ENCODE measurements around the gene AHCYL1. TPM values are rescaled to one million over a fixed set of nuclear protein-coding genes. Genes with fewer than 3 reads are reported as not detected.

Gene AHCYL1
- total and polyA plus RNA-seq, 10 of the 15 experiments (the other 5 are each of a cell fraction or from before 2014, with no cell fraction given): 24.7 to 73.6 (median 46.8) TPM

GRCh38 chr1:110060034-110060661 is 75.6 kb downstream of the AHCYL1 start (continued):
- TF ChIP-seq NFYB (IDR thresholded peaks at IDR 0.05; ENCODE audit: insufficient read depth, low read depth, low read length) (no peak), WRNIP1 (IDR thresholded peaks at IDR 0.05; ENCODE audit: borderline replicate concordance, low read depth, low read length) (no peak)

- Histone ChIP-seq H3K79me2 (ENCODE audit: control insufficient read depth, insufficient read depth, low read length) (no peaks in the 10 kb centered on the region), H3K9me3 (replicated peaks; ENCODE audit: control insufficient read depth, insufficient read depth, low read length) (no peaks in the 10 kb centered on the region), H3K4me1 (ENCODE audit: control insufficient read depth, insufficient read depth, low read length) (no peaks in the 10 kb centered on the region), H3K4me3 (no peak overlapping the region), H3K4me2 (ENCODE audit: control insufficient read depth, insufficient read depth) (no peak overlapping the region), H3K9ac (ENCODE audit: control insufficient read depth, insufficient read depth, low read length) (no peak overlapping the region), H3K27me3 (replicated peaks in 1 of 2; ENCODE audit: control insufficient read depth in 2 of 2, insufficient read depth in 2 of 2, low read length in 1 of 2) (no peaks in the 10 kb centered on the region; a peak in 1 of 4 replicates), H4K20me1 (ENCODE audit: control insufficient read depth, insufficient read depth) (0 out of 2 replicates have a peak, but pooled peaks cover 4% of the 10 kb centered on the region), H3K36me3 (ENCODE audit: control insufficient read depth in 2 of 2, insufficient read depth in 2 of 2, low read length in 1 of 2) (peaks cover 1 to 9% of the 10 kb centered on the region in 2 experiments), H3K27ac (ENCODE audit: control insufficient read depth, insufficient read depth) (no peak overlapping the region), H2AFZ (ENCODE audit: control insufficient read depth, low read depth, low read length) (no peak overlapping the region)
- 74% methylated on average over 7 of the region's 7 CpGs for WGBS (ENCODE audit: insufficient coverage, insufficient replicate concordance, low lambda C conversion rate, missing lambda C conversion rate)
- POLR2A ChIA-PET: interaction anchor here (1.4 kb wide), 1 partner anchor 49 kb away, joined by 4 read pairs; no protein-coding TSS in a partner anchor
- intact Hi-C loops (cut with micrococcal nuclease; ENCODE audit: unreplicated experiment) (no loop called here), in situ Hi-C loops (cut with MboI) (no loop called here)
- CTCF ChIA-PET: interaction anchor here (0.6 to 6.9 kb wide), 26 partner anchors 10 to 1493 kb away, joined by 3 to 57 read pairs (median 6); partner anchors contain the start of gene STRIP1
- no peak for FAIRE-seq
- SMC1A ChIA-PET (ENCODE audit: uncharacterized antibody, unreplicated experiment): interaction anchor here (1.3 to 1.6 kb wide), 3 partner anchors 29 to 76 kb away, joined by 4 to 10 read pairs (median 5); partner anchors contain the start of gene AHCYL1
- RAD21 ChIA-PET (ENCODE audit: unreplicated experiment): interaction anchor here (0.6 to 1.0 kb wide), 2 partner anchors 31 to 44 kb away, joined by 3 to 9 read pairs; no protein-coding TSS in a partner anchor
- BruUV-seq (replicated peaks): no TSS peak
- ATAC-seq: no peak
- DNase-seq (ENCODE audit: low read depth, low spot score): no peak
- TF ChIP-seq ZBED1 (IDR thresholded peaks at IDR 0.05; ENCODE audit: borderline replicate concordance) (no peak), CBX5 (IDR thresholded peaks at IDR 0.05; ENCODE audit: low read depth) (no peak), ETV6 (conservative IDR thresholded peaks at IDR 0.05 in 1 of 2, IDR thresholded peaks at IDR 0.05 in 1 of 2; ENCODE audit: borderline replicate concordance in 1 of 2, low read depth in 1 of 2) (no peak), FOXM1 (IDR thresholded peaks at IDR 0.05; ENCODE audit: low read depth, low read length) (no peak), CREM (IDR thresholded peaks at IDR 0.05; ENCODE audit: low read depth) (no peak), SREBF1 (IDR thresholded peaks at IDR 0.05; ENCODE audit: low read length) (no peak), NBN (IDR thresholded peaks at IDR 0.05) (no peak)
- TF ChIP-seq, protein P1, sequence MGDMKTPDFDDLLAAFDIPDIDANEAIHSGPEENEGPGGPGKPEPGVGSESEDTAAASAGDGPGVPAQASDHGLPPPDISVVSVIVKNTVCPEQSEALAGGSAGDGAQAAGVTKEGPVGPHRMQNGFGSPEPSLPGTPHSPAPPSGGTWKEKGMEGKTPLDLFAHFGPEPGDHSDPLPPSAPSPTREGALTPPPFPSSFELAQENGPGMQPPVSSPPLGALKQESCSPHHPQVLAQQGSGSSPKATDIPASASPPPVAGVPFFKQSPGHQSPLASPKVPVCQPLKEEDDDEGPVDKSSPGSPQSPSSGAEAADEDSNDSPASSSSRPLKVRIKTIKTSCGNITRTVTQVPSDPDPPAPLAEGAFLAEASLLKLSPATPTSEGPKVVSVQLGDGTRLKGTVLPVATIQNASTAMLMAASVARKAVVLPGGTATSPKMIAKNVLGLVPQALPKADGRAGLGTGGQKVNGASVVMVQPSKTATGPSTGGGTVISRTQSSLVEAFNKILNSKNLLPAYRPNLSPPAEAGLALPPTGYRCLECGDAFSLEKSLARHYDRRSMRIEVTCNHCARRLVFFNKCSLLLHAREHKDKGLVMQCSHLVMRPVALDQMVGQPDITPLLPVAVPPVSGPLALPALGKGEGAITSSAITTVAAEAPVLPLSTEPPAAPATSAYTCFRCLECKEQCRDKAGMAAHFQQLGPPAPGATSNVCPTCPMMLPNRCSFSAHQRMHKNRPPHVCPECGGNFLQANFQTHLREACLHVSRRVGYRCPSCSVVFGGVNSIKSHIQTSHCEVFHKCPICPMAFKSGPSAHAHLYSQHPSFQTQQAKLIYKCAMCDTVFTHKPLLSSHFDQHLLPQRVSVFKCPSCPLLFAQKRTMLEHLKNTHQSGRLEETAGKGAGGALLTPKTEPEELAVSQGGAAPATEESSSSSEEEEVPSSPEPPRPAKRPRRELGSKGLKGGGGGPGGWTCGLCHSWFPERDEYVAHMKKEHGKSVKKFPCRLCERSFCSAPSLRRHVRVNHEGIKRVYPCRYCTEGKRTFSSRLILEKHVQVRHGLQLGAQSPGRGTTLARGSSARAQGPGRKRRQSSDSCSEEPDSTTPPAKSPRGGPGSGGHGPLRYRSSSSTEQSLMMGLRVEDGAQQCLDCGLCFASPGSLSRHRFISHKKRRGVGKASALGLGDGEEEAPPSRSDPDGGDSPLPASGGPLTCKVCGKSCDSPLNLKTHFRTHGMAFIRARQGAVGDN (IDR thresholded peaks at IDR 0.05): no peak
Observed at GRCh38 chr1:110060662-110061060, 76.1 kb downstream of the AHCYL1 start.

All from GM12878 (cell line).